Fibroblast of lung (primary cell): ENCODE data around the gene BTBD9.

Source experiments
- EZH2 ChIP-seq: IDR thresholded peaks from 2 replicates; pipeline ENCODE4 v1.5.1; 2012; ENCODE audit warnings: low read length, control low read depth, mild to moderate bottlenecking; ENCODE audit errors: missing control alignments
- TF ChIP-seq, protein P1 (sequence below), 2 donors: IDR thresholded peaks in 1 of 2; conservative IDR thresholded peaks in 1 of 2; 1 replicate in 1 of 2; 2 replicates in 1 of 2; pipeline ENCODE4 v1.5.1; 2011 to 2012; ENCODE audit warnings: low read length in 2 of 2, control low read depth in 1 of 2, inconsistent platforms in 1 of 2, low read depth in 1 of 2, mild to moderate bottlenecking in 1 of 2

DNA sequence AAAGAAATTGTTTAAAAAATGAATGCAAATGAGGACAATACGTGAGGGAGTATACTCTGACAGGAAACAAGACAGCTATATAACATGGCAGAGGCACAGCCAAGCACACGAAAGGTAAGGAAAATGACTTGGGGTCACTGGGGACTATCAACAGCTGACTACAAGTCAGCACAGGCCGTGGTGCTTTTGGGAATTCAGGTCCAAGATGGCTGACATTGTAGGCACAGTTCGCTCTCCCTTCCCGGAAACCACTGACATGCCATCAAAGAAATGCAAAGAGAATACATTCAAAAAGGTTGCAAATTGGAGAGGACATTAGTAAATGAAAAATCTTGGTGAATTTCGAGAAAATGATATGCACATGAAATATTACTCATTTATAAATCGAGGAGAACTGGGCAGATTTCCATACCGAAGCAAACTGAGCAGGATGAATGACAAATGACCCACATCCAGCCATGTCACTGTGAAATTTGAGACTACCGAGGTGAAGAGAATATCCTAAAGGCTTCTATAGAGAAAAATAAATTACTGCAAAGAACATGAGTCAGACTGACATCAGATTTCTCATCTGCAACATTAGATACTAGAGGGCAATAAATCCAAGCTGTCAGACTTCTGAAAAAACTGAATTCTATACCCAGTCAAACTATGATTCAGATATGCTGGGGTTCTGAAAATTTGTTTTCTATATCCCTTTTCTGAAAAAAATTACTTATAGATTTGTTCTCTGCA lies 391.1 kb downstream of the BTBD9 start:
- TF ChIP-seq, protein P1, sequence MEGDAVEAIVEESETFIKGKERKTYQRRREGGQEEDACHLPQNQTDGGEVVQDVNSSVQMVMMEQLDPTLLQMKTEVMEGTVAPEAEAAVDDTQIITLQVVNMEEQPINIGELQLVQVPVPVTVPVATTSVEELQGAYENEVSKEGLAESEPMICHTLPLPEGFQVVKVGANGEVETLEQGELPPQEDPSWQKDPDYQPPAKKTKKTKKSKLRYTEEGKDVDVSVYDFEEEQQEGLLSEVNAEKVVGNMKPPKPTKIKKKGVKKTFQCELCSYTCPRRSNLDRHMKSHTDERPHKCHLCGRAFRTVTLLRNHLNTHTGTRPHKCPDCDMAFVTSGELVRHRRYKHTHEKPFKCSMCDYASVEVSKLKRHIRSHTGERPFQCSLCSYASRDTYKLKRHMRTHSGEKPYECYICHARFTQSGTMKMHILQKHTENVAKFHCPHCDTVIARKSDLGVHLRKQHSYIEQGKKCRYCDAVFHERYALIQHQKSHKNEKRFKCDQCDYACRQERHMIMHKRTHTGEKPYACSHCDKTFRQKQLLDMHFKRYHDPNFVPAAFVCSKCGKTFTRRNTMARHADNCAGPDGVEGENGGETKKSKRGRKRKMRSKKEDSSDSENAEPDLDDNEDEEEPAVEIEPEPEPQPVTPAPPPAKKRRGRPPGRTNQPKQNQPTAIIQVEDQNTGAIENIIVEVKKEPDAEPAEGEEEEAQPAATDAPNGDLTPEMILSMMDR (conservative IDR thresholded peaks at IDR 0.05 in 1 of 2, IDR thresholded peaks at IDR 0.05 in 1 of 2; ENCODE audit: low read depth in 1 of 2, low read length in 2 of 2) = no peak
- TF ChIP-seq EZH2 = no peak
